ENCODE measurements around the gene AGPAT2. TPM values are rescaled to one million over a fixed set of nuclear protein-coding genes. Genes with fewer than 3 reads are reported as not detected.

Gene AGPAT2
- total RNA-seq, 1 donor = 30.0 TPM

- TF ChIP-seq CTCF (IDR thresholded peaks at IDR 0.05; ENCODE audit: extremely low read depth, low read depth, low read length) = no peak
- no peak overlapping the region for H3K27ac ChIP-seq (ENCODE audit: low read depth, low read length)
- no peak overlapping the region for H2AFZ ChIP-seq (ENCODE audit: low read length)
- no peak overlapping the region for H3K4me2 ChIP-seq (ENCODE audit: insufficient read depth, low read length)
- H3K4me1 ChIP-seq (ENCODE audit: insufficient read depth, low read length) = no peaks in the 10 kb centered on the region
- no peaks in the 10 kb centered on the region for H3K79me2 ChIP-seq (ENCODE audit: insufficient read depth, low read length)
- H3K9me3 ChIP-seq (ENCODE audit: low read depth, low read length) = no peaks in the 10 kb centered on the region
- H3K27me3 ChIP-seq (ENCODE audit: insufficient read depth, low read length) = peaks cover 15% of the 10 kb centered on the region
- no peaks in the 10 kb centered on the region for H4K20me1 ChIP-seq (ENCODE audit: insufficient read depth, low read length)
- no peak for DNase-seq (ENCODE audit: insufficient read length, low spot score, missing footprints)
- no peak overlapping the region for H3K4me3 ChIP-seq (ENCODE audit: insufficient read depth, low read length)
- H3K36me3 ChIP-seq (ENCODE audit: insufficient read depth, low read length) = no peaks in the 10 kb centered on the region
Observed at GRCh38 chr9:136698635-136699246, 11.5 kb upstream of the AGPAT2 start.

GRCh38 chr9:136697821-136698526 lies 10.7 kb upstream of the AGPAT2 start:
- Histone ChIP-seq H3K9me3 (ENCODE audit: low read depth, low read length) (no peaks in the 10 kb centered on the region), H3K4me2 (ENCODE audit: insufficient read depth, low read length) (no peak overlapping the region), H4K20me1 (ENCODE audit: insufficient read depth, low read length) (no peaks in the 10 kb centered on the region), H3K36me3 (ENCODE audit: insufficient read depth, low read length) (no peaks in the 10 kb centered on the region), H3K4me1 (ENCODE audit: insufficient read depth, low read length) (no peaks in the 10 kb centered on the region), H3K79me2 (ENCODE audit: insufficient read depth, low read length) (no peaks in the 10 kb centered on the region), H3K4me3 (ENCODE audit: insufficient read depth, low read length) (no peak overlapping the region), H3K27me3 (ENCODE audit: insufficient read depth, low read length) (peaks cover 13% of the 10 kb centered on the region), H2AFZ (ENCODE audit: low read length) (no peak overlapping the region), H3K27ac (ENCODE audit: low read depth, low read length) (no peak overlapping the region)
- no peak for DNase-seq (ENCODE audit: insufficient read length, low spot score, missing footprints)
- TF ChIP-seq CTCF (IDR thresholded peaks at IDR 0.05; ENCODE audit: extremely low read depth, low read depth, low read length) = no peak

- no peak for TF ChIP-seq CTCF (IDR thresholded peaks at IDR 0.05; ENCODE audit: extremely low read depth, low read depth, low read length)
- no peaks in the 10 kb centered on the region for H3K4me1 ChIP-seq (ENCODE audit: insufficient read depth, low read length)
- H3K36me3 ChIP-seq (ENCODE audit: insufficient read depth, low read length) = no peaks in the 10 kb centered on the region
- no peaks in the 10 kb centered on the region for H3K9me3 ChIP-seq (ENCODE audit: low read depth, low read length)
- H2AFZ ChIP-seq (ENCODE audit: low read length) = no peak overlapping the region
- H3K4me2 ChIP-seq (ENCODE audit: insufficient read depth, low read length) = no peak overlapping the region
- peaks cover 13% of the 10 kb centered on the region for H3K27me3 ChIP-seq (ENCODE audit: insufficient read depth, low read length)
- no peak overlapping the region for H3K27ac ChIP-seq (ENCODE audit: low read depth, low read length)
- no peaks in the 10 kb centered on the region for H3K79me2 ChIP-seq (ENCODE audit: insufficient read depth, low read length)
- no peak for DNase-seq (ENCODE audit: insufficient read length, low spot score, missing footprints)
- H4K20me1 ChIP-seq (ENCODE audit: insufficient read depth, low read length) = no peaks in the 10 kb centered on the region
- H3K4me3 ChIP-seq (ENCODE audit: insufficient read depth, low read length) = no peak overlapping the region
Observed at GRCh38 chr9:136697146-136697820, 10.0 kb upstream of the AGPAT2 start.

- Histone ChIP-seq H3K4me3 (ENCODE audit: insufficient read depth, low read length) (no peak overlapping the region), H4K20me1 (ENCODE audit: insufficient read depth, low read length) (no peaks in the 10 kb centered on the region), H3K27ac (ENCODE audit: low read depth, low read length) (no peak overlapping the region), H3K36me3 (ENCODE audit: insufficient read depth, low read length) (no peaks in the 10 kb centered on the region), H3K4me2 (ENCODE audit: insufficient read depth, low read length) (no peak overlapping the region), H3K4me1 (ENCODE audit: insufficient read depth, low read length) (no peaks in the 10 kb centered on the region), H3K79me2 (ENCODE audit: insufficient read depth, low read length) (no peaks in the 10 kb centered on the region), H3K9me3 (ENCODE audit: low read depth, low read length) (no peaks in the 10 kb centered on the region), H3K27me3 (ENCODE audit: insufficient read depth, low read length) (peaks cover 10% of the 10 kb centered on the region), H2AFZ (ENCODE audit: low read length) (no peak overlapping the region)
- DNase-seq (ENCODE audit: insufficient read length, low spot score, missing footprints) = no peak
- TF ChIP-seq CTCF (IDR thresholded peaks at IDR 0.05; ENCODE audit: extremely low read depth, low read depth, low read length) = no peak
Observed at GRCh38 chr9:136696502-136696901, 9.2 kb upstream of the AGPAT2 start.
